H1 (cell line): Measurements from ENCODE around the gene CLEC2D. TPM values are rescaled to one million over a fixed set of nuclear protein-coding genes. Genes with fewer than 3 reads are reported as not detected.

Source experiments
- CTCF ChIA-PET: fragments of 300-600 bp; sonication (Branson Sonifier 250); formaldehyde crosslinking; loops from one replicate; lab custom pipeline; 2021; ENCODE audit not compliant: partially characterized antibody; lab: Charles Lee
- POLR2A ChIA-PET: fragments of 300-600 bp; sonication (Branson Sonifier 250); formaldehyde crosslinking; loops from one replicate; lab custom pipeline; 2021; ENCODE audit warnings: inconsistent platforms; ENCODE audit not compliant: partially characterized antibody; lab: Charles Lee
- DNase-seq, 2 experiments: peaks; one replicate each; pipeline versions ENCODE4 v3.0.0 to v3.0.0-alpha.2; 2010 to 2022; ENCODE audit warnings: low spot score in 2 of 2, low read depth in 1 of 2, mixed read lengths in 1 of 2
- FAIRE-seq: peaks from 2 replicates; lab custom pipeline; 2011; peaks lifted over from hg19 to GRCh38; lab: Jason Lieb, UNC
- H2AFZ ChIP-seq: 2 replicates; pipeline ENCODE4 v1.8.1; 2012; ENCODE audit warnings: low read length, inconsistent platforms
- H2AK5ac ChIP-seq: 2 replicates; pipeline ENCODE4 v1.6.1; 2013; ENCODE audit warnings: low read depth, low read length
- H2BK120ac ChIP-seq: replicated peaks from 2 replicates; pipeline ENCODE3; 2013; ENCODE audit warnings: low read depth, low read length, inconsistent platforms
- H2BK12ac ChIP-seq: 2 replicates; pipeline ENCODE4 v1.6.1; 2013; ENCODE audit warnings: low read depth, low read length
- H2BK15ac ChIP-seq: 2 replicates; pipeline ENCODE4 v1.6.1; 2013; ENCODE audit warnings: low read length
- H2BK20ac ChIP-seq: 2 replicates; pipeline ENCODE4 v1.6.1; 2013; ENCODE audit warnings: low read length
- H2BK5ac ChIP-seq: 2 replicates; pipeline ENCODE4 v1.6.1; 2013; ENCODE audit warnings: low read depth, low read length
- H3K14ac ChIP-seq: 2 replicates; pipeline ENCODE4 v1.6.1; 2013; ENCODE audit warnings: inconsistent platforms; ENCODE audit not compliant: insufficient read length
- H3K18ac ChIP-seq: 2 replicates; pipeline ENCODE4 v1.6.1; 2013; ENCODE audit warnings: low read length; ENCODE audit errors: extremely low read depth
- H3K23ac ChIP-seq: 2 replicates; pipeline ENCODE4 v1.6.1; 2013; ENCODE audit warnings: inconsistent platforms; ENCODE audit not compliant: insufficient read length
- H3K23me2 ChIP-seq: 2 replicates; pipeline ENCODE4 v1.6.1; 2013; ENCODE audit warnings: low read depth, low read length
- H3K27ac ChIP-seq: 2 replicates; pipeline ENCODE4 v1.6.1; 2011; ENCODE audit warnings: low read depth, low read length, inconsistent platforms
- H3K27me3 ChIP-seq, 4 experiments: replicated peaks in 1 of 4; 1 replicate in 1 of 4; 2 replicates in 3 of 4; pipeline versions ENCODE4 v1.6.1 to v1.8.1; 2011 to 2013; ENCODE audit warnings: low read length in 3 of 4, mild to moderate bottlenecking in 3 of 4, inconsistent platforms in 2 of 4, mixed read lengths in 2 of 4, moderate library complexity in 1 of 4; ENCODE audit not compliant: control insufficient read depth in 3 of 4, insufficient read depth in 3 of 4; ENCODE audit errors: extremely low read depth in 1 of 4
- H3K36me3 ChIP-seq, 4 experiments: 2 replicates each; pipeline versions ENCODE4 v1.6.1 to v1.8.1; 2011 to 2013; ENCODE audit warnings: mild to moderate bottlenecking in 4 of 4, low read length in 3 of 4, moderate library complexity in 2 of 4, control low read depth in 1 of 4, inconsistent platforms in 1 of 4; ENCODE audit not compliant: insufficient read depth in 4 of 4, control insufficient read depth in 2 of 4
- H3K4ac ChIP-seq: replicated peaks from 2 replicates; pipeline ENCODE3; 2013; ENCODE audit warnings: low read length, low read depth, mixed read lengths, inconsistent platforms; ENCODE audit not compliant: insufficient read length
- H3K4me1 ChIP-seq, 4 experiments: replicated peaks in 1 of 4; 1 replicate in 1 of 4; 2 replicates in 3 of 4; pipeline versions ENCODE4 v1.6.1 to v1.8.1; 2011 to 2013; ENCODE audit warnings: low read length in 3 of 4, inconsistent platforms in 2 of 4, mixed read lengths in 1 of 4; ENCODE audit not compliant: insufficient read depth in 4 of 4, control insufficient read depth in 3 of 4
- H3K4me2 ChIP-seq, 2 experiments: 2 replicates each; pipeline versions ENCODE4 v1.6.1 to v1.8.1; 2011 to 2013; ENCODE audit warnings: low read depth in 2 of 2, low read length in 2 of 2, control low read depth in 1 of 2, inconsistent platforms in 1 of 2, mild to moderate bottlenecking in 1 of 2; ENCODE audit not compliant: insufficient read depth in 1 of 2
- H3K4me3 ChIP-seq, 4 experiments: fragments of 200-600, 300-600 bp in 1 of 4; sonication (generic), shearing (Covaris generic), sonication (Bioruptor Twin) in 1 of 4; 2 replicates each; pipeline versions ENCODE4 v1.5.1 to v1.8.1; 2011 to 2016; ENCODE audit warnings: low read length in 4 of 4, low read depth in 3 of 4, control low read depth in 2 of 4, inconsistent platforms in 2 of 4, mild to moderate bottlenecking in 2 of 4, mixed read lengths in 1 of 4, moderate library complexity in 1 of 4; ENCODE audit not compliant: insufficient read depth in 2 of 4; ENCODE audit errors: extremely low read depth in 1 of 4
- H3K56ac ChIP-seq: replicated peaks from 2 replicates; pipeline ENCODE3; 2013; ENCODE audit warnings: low read depth, mild to moderate bottlenecking, mixed read lengths, low read length, inconsistent platforms; ENCODE audit not compliant: insufficient read length
- H3K79me1 ChIP-seq: 2 replicates; pipeline ENCODE4 v1.6.1; 2013; ENCODE audit warnings: low read depth, low read length, control low read depth
- H3K79me2 ChIP-seq, 2 experiments: 2 replicates each; pipeline versions ENCODE4 v1.6.1 to v1.8.1; 2012 to 2013; ENCODE audit warnings: low read length in 2 of 2, mild to moderate bottlenecking in 2 of 2, inconsistent platforms in 1 of 2; ENCODE audit not compliant: insufficient read depth in 2 of 2, control insufficient read depth in 1 of 2
- H3K9ac ChIP-seq, 4 experiments: replicated peaks in 1 of 4; 1 replicate in 1 of 4; 2 replicates in 3 of 4; pipeline versions ENCODE4 v1.6.1 to v1.8.1; 2011 to 2013; ENCODE audit warnings: low read depth in 3 of 4, low read length in 3 of 4, control low read depth in 2 of 4, mild to moderate bottlenecking in 2 of 4, moderate library complexity in 2 of 4, inconsistent platforms in 1 of 4; ENCODE audit errors: extremely low read depth in 1 of 4
- H3K9me3 ChIP-seq, 2 experiments: 2 replicates each; pipeline versions ENCODE4 v1.6.1 to v1.8.1; 2012 to 2013; ENCODE audit warnings: mild to moderate bottlenecking in 2 of 2, moderate library complexity in 2 of 2, control low read depth in 1 of 2, inconsistent platforms in 1 of 2, low read depth in 1 of 2, low read length in 1 of 2, mixed read lengths in 1 of 2; ENCODE audit not compliant: insufficient read depth in 2 of 2
- H4K20me1 ChIP-seq, 2 experiments: replicated peaks in 1 of 2; 2 replicates each; pipeline versions ENCODE3 to v1.8.1; 2011 to 2013; ENCODE audit warnings: inconsistent platforms in 2 of 2, low read length in 2 of 2, mild to moderate bottlenecking in 1 of 2; ENCODE audit not compliant: insufficient read depth in 2 of 2, control insufficient read depth in 1 of 2
- H4K5ac ChIP-seq: 2 replicates; pipeline ENCODE4 v1.6.1; 2013; ENCODE audit warnings: low read length, low read depth, mixed read lengths, inconsistent platforms; ENCODE audit not compliant: insufficient read length
- H4K8ac ChIP-seq: 2 replicates; pipeline ENCODE4 v1.8.0; 2013; ENCODE audit warnings: mild to moderate bottlenecking, moderate library complexity, low read length, inconsistent platforms; ENCODE audit not compliant: insufficient read depth; ENCODE audit errors: extremely low read depth
- H4K91ac ChIP-seq: replicated peaks from 2 replicates; pipeline ENCODE3; 2013; ENCODE audit warnings: low read length, mixed read lengths, inconsistent platforms; ENCODE audit not compliant: insufficient read length
- CTBP2 ChIP-seq: IDR thresholded peaks from 2 replicates; pipeline ENCODE4 v1.7.0; 2011; ENCODE audit warnings: borderline replicate concordance, mild to moderate bottlenecking, moderate library complexity, mixed read lengths, low read length; ENCODE audit not compliant: insufficient read depth, insufficient read length
- CTCF ChIP-seq, 3 experiments: IDR thresholded peaks; 1 replicate in 2 of 3; 2 replicates in 1 of 3; pipeline versions ENCODE4 v1.5.1 to v1.6.1; 2011; ENCODE audit warnings: low read length in 3 of 3, mild to moderate bottlenecking in 3 of 3, inconsistent platforms in 2 of 3, low read depth in 1 of 3, moderate library complexity in 1 of 3; ENCODE audit not compliant: insufficient read depth in 1 of 3; ENCODE audit errors: control extremely low read depth in 1 of 3
- EGR1 ChIP-seq: IDR thresholded peaks from 2 replicates; pipeline ENCODE4 v1.6.1; 2011; ENCODE audit warnings: low read depth, low read length, borderline replicate concordance
- KDM4A ChIP-seq: IDR thresholded peaks from one replicate; pipeline ENCODE4 v1.7.1; 2012; ENCODE audit warnings: low read depth, mild to moderate bottlenecking, moderate library complexity, low read length, inconsistent platforms; ENCODE audit not compliant: severe bottlenecking
- NRF1 ChIP-seq: IDR thresholded peaks from 2 replicates; pipeline ENCODE4 v1.6.1; 2011; ENCODE audit warnings: mild to moderate bottlenecking, low read depth, low read length, improper control_type of control experiment
- PHF8 ChIP-seq: fragments of 200-600 bp; sonication (generic); conservative IDR thresholded peaks from 2 replicates; pipeline ENCODE4 v1.7.1; 2012; ENCODE audit warnings: low read depth, mild to moderate bottlenecking, inconsistent platforms, low read length, moderate library complexity
- POLR2A ChIP-seq, 2 experiments: IDR thresholded peaks; 1 replicate in 1 of 2; 2 replicates in 1 of 2; pipeline ENCODE4 v1.6.1; 2011; ENCODE audit warnings: low read depth in 2 of 2, low read length in 2 of 2, mild to moderate bottlenecking in 2 of 2; ENCODE audit errors: control extremely low read depth in 1 of 2
- POLR2AphosphoS5 ChIP-seq: IDR thresholded peaks from 2 replicates; pipeline ENCODE4 v1.6.1; 2011; ENCODE audit warnings: low read depth, low read length
- POU5F1 ChIP-seq: IDR thresholded peaks from 2 replicates; pipeline ENCODE4 v1.6.1; 2011; ENCODE audit warnings: low read depth, mild to moderate bottlenecking, low read length, moderate library complexity
- RFX5 ChIP-seq: IDR thresholded peaks from 2 replicates; pipeline ENCODE4 v1.6.1; 2011; ENCODE audit warnings: low read depth, low read length, improper control_type of control experiment, borderline replicate concordance
- SIX5 ChIP-seq: IDR thresholded peaks from 2 replicates; pipeline ENCODE4 v1.6.1; 2011; ENCODE audit warnings: mild to moderate bottlenecking, low read depth, low read length
- TAF7 ChIP-seq: optimal IDR thresholded peaks from 2 replicates; pipeline ENCODE3; 2011; ENCODE audit warnings: low read depth, mild to moderate bottlenecking, inconsistent platforms, low read length, moderate library complexity, borderline replicate concordance
- WGBS, 2 experiments: shearing (Covaris generic) in 1 of 2; methylation state at CpG; one replicate each; pipeline versions ENCODE4 v1.1.6 to v1.1.7; 2013 to 2015; ENCODE audit warnings: low lambda C conversion rate in 2 of 2, mixed read lengths in 2 of 2, inconsistent platforms in 1 of 2, low coverage in 1 of 2, missing lambda C conversion rate in 1 of 2; ENCODE audit not compliant: insufficient replicate concordance in 2 of 2, insufficient coverage in 1 of 2, insufficient read length in 1 of 2; ENCODE audit errors: extremely low coverage in 1 of 2, missing lambda C conversion rate in 1 of 2; 5-methylcytosine and 5-hydroxymethylcytosine counted together
- polyA plus RNA-seq, 7 experiments: library from polyadenylated mRNA; depleted of rRNA in 3 of 7; stranded (reverse) in 5 of 7; unstranded in 2 of 7; fragments of >200 nt in 5 of 7; fragments of 200-250 nt in 2 of 7; gene quantifications; 1 replicate in 5 of 7; 2 replicates in 1 of 7; 4 replicates in 1 of 7; pipeline versions ENCODE4 v1.2.1 to v1.2.3, GENCODE V29; 2011 to 2013; ENCODE audit warnings: missing spikeins in 2 of 7, mixed read lengths in 2 of 7
- total RNA-seq: library from RNA; stranded (reverse); fragmentation: NEBNext Ultra II Directional; extraction: Animal tissue kit (Norgen Biotek cat#: 25700); gene quantifications from 2 replicates; pipeline ENCODE4 v1.2.1, GENCODE V29; 2021

Gene CLEC2D
- total and polyA plus RNA-seq, 2 of the 8 experiments (the other 6 are each of a cell fraction or from before 2014, with no cell fraction given) = 4.2 to 6.2 TPM

- Histone ChIP-seq H3K9ac (no peak overlapping the region), H2AFZ (no peak overlapping the region), H4K8ac (no peak overlapping the region), H3K4me3 (no peak overlapping the region), H4K20me1 (no peaks in the 10 kb centered on the region), H2AK5ac (no peak overlapping the region), H3K36me3 (no peaks in the 10 kb centered on the region), H3K14ac (no peak overlapping the region), H3K23ac (no peak overlapping the region), H3K4me1 (no peaks in the 10 kb centered on the region), H3K18ac (no peak overlapping the region), H2BK20ac (no peak overlapping the region), H3K79me1 (no peaks in the 10 kb centered on the region), H2BK12ac (no peak overlapping the region), H3K4me2 (no peak overlapping the region), H2BK120ac (no peak overlapping the region), H3K9me3 (no peaks in the 10 kb centered on the region), H2BK15ac (no peak overlapping the region), H4K91ac (no peak overlapping the region), H3K27me3 (no peaks in the 10 kb centered on the region), H4K5ac (no peak overlapping the region), H3K23me2 (no peaks in the 10 kb centered on the region), H2BK5ac (no peak overlapping the region), H3K56ac (no peak overlapping the region), H3K4ac (no peak overlapping the region), H3K79me2 (no peaks in the 10 kb centered on the region), H3K27ac (no peak overlapping the region)
- FAIRE-seq (no peak), DNase-seq (no peak)
- TF ChIP-seq POLR2AphosphoS5 = no peak
- TF ChIP-seq NRF1 = no peak
- no peak for TF ChIP-seq KDM4A
- TF ChIP-seq CTBP2 = no peak
- TF ChIP-seq SIX5 = no peak
- TF ChIP-seq PHF8 = no peak
- no peak for TF ChIP-seq POLR2A (IDR thresholded peaks at IDR 0.05; ENCODE audit: control extremely low read depth in 1 of 2, low read depth in 2 of 2, low read length in 2 of 2)
- no peak for TF ChIP-seq RFX5
- no peak for TF ChIP-seq EGR1
- no peak for TF ChIP-seq TAF7
- no peak for TF ChIP-seq CTCF (IDR thresholded peaks at IDR 0.05; ENCODE audit: control extremely low read depth in 1 of 3, insufficient read depth in 1 of 3, low read depth in 1 of 3, low read length in 3 of 3)
- no peak for TF ChIP-seq POU5F1
- CTCF ChIA-PET = interaction anchor here (1.0 to 1.7 kb wide), 3 partner anchors 13 to 23 kb away, joined by 4 to 14 read pairs (median 5); no protein-coding TSS in a partner anchor
- WGBS, 2 experiments = 85% methylated on average over 6 of the region's 6 CpGs; no CpG with 5 or more reads in 1 of the 2 experiments
- POLR2A ChIA-PET = interaction anchor here (0.6 kb wide), 1 partner anchor 55 kb away, joined by 4 read pairs; no protein-coding TSS in a partner anchor
Observed at GRCh38 chr12:9730591-9730990, 61.1 kb downstream of the CLEC2D start.
